Measurements from ENCODE around the gene EMX1.

The EMX1 gene

GRCh38 chr2:72914589-72915319 is 2.6 kb upstream of the EMX1 start:
- TF ChIP-seq CTCF (IDR thresholded peaks at IDR 0.05; ENCODE audit: low read depth, low read length, missing control alignments): no peak
- H3K4me3 ChIP-seq (replicated peaks; ENCODE audit: low read depth, low read length): no peak overlapping the region
- DNase-seq (ENCODE audit: extremely low read depth, low read depth): no peak

GRCh38 chr2:72915320-72915906 is 1.9 kb upstream of the EMX1 start:
- no peak for TF ChIP-seq CTCF (IDR thresholded peaks at IDR 0.05; ENCODE audit: low read depth, low read length, missing control alignments)
- DNase-seq (ENCODE audit: extremely low read depth, low read depth): no peak
- H3K4me3 ChIP-seq (replicated peaks; ENCODE audit: low read depth, low read length): no peak overlapping the region

GRCh38 chr2:72915907-72916742 is 1.2 kb upstream of the EMX1 start:
- TF ChIP-seq CTCF (IDR thresholded peaks at IDR 0.05; ENCODE audit: low read depth, low read length, missing control alignments): no peak
- DNase-seq (ENCODE audit: extremely low read depth, low read depth): no peak
- no peak overlapping the region for H3K4me3 ChIP-seq (replicated peaks; ENCODE audit: low read depth, low read length)

GRCh38 chr2:72916743-72917137 is 579 bp upstream of the EMX1 start:
- no peak for TF ChIP-seq CTCF (IDR thresholded peaks at IDR 0.05; ENCODE audit: low read depth, low read length, missing control alignments)
- 0 out of 2 replicates have a peak overlapping the region, but pooled peaks have one; percentile 7 for H3K4me3 ChIP-seq (replicated peaks; ENCODE audit: low read depth, low read length)
- DNase-seq (ENCODE audit: extremely low read depth, low read depth): no peak

- TF ChIP-seq CTCF (IDR thresholded peaks at IDR 0.05; ENCODE audit: low read depth, low read length, missing control alignments): no peak
- DNase-seq (ENCODE audit: extremely low read depth, low read depth): no peak
- no peak overlapping the region for H3K4me3 ChIP-seq (replicated peaks; ENCODE audit: low read depth, low read length)
Observed at GRCh38 chr2:72917877-72918553, 696 bp downstream of the EMX1 start.
